Cardiac septum (tissue), 1 donor: ENCODE data around the gene PDGFD. TPM values are rescaled to one million over a fixed set of nuclear protein-coding genes. Genes with fewer than 3 reads are reported as not detected.

Source experiments
- DNase-seq: peaks from one replicate; pipeline ENCODE4 v3.0.0-alpha.2; 2020; ENCODE audit warnings: low spot score
- intact Hi-C: fragments of 100-400 bp; cut with DNase I; formaldehyde crosslinking; loops from one replicate; pipeline ENCODE4 v1.14.0; 2022
- total RNA-seq: library from RNA; stranded (reverse); fragmentation: NEBNext Ultra II Directional; extraction: Animal tissue kit (Norgen Biotek cat#: 25700); gene quantifications from one replicate; pipeline ENCODE4 v1.2.1, GENCODE V29; 2021
- donor health status: DM: no; HTN: no; CAD: no.

Gene PDGFD
- total RNA-seq, 1 donor from 2014 or later, result 19.6 TPM

GRCh38 chr11:104098555-104098954 is 65.4 kb downstream of the PDGFD start:
- intact Hi-C loops, result no loop called here
- no peak for DNase-seq

GRCh38 chr11:104098132-104098531 is 65.8 kb downstream of the PDGFD start:
- intact Hi-C loops, result no loop called here
- DNase-seq, result no peak

DNA sequence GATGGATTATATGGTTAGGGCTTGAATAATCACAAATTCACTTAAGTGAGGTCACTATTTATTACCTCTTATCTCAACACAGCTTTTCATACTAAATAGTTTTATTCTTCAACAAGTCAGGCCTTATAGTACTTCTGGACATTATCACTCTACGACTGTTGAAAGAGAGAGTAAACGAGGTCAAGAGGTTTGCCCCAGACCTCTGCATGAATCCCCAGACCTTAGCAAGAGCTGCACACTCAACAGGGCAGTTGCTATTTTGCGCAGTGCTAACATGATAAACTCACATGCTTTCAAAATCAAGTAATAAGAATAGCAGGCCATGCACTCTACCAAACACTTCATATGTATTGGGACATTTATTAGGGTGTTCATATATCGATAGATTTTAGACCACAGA is 67.0 kb downstream of the PDGFD start:
- intact Hi-C loops, result no loop called here
- no peak for DNase-seq

- DNase-seq, result no peak
- intact Hi-C loops, result no loop called here
These were observed 68.2 kb downstream of the PDGFD start for GRCh38 chr11:104095791-104096190.

DNA sequence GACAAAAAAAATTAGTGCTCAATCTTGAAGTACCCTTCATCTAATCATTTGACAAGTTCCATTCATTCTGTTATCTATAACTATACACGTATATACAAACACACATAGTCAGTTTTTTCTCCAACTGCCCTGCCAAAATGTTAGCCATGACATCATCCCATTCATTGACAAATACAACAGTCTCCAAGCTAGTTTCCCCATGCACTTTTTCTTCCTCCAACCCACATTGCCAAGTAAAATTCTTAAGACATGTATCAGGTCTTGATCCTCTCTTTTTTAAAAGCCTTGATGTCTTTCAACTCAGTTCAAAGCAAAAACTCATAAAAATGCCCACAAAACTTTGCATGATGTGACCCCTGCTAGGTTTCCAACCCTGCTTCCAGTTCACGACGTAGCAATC is 69.4 kb downstream of the PDGFD start:
- intact Hi-C loops, result no loop called here
- no peak for DNase-seq

GRCh38 chr11:104093426-104094280 is 70.3 kb downstream of the PDGFD start:
- intact Hi-C loops, result no loop called here
- DNase-seq, result no peak

DNA sequence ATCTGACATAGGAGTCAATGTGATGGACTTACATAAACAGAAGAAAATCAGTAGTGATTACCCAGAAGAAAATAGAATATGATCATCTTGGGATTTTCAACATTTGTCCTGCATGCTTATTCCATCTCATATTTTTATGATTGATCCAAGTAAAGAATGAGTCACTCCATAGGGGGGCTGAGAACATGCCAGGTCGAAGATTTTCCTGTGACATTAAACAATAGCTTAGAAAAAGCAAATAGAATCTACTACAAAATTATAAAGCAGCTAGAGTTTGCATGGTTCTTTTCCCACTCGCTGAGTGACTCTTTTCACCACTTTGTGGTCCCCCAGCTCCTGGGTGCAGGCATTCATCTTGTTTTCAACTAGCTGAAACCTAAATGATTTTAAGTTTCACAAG is 71.2 kb downstream of the PDGFD start:
- intact Hi-C loops, result no loop called here
- no peak for DNase-seq

DNA sequence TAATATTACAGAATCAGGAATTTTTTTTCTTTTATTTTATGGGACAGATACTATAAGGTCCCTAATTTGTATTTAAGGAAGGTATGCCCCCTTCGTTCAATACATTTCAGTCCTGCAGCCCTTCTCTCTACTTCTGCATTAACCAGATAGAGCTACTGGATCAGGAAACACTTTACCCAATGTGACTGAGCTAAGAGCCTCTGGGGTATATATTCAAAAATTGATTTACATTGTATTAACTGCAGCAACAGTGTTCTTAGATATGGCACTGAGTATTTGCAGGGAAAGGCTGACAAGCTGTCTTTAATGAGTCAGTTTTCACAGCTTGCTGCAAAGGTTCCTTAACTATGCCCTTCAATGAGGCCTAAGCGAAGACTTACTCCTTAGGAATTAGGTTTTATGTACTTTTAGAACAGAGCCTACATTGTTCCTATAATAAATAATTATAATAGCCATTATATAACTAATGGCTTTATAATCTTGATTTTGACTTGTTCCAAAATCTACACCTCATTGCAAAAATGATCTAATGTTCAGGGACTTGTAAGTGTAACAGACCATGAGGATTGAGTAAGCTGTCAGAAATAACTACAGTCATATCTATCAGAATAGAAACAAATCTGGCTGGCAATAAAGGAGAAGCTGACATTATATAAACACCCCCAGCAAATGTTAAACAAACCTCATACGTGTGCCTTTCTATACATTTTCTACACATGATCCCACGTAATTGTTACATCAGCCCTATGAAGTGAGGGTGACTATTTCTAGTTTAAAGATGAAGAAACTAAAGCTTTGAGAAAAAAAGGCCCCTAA is 72.5 kb downstream of the PDGFD start:
- intact Hi-C loops, result no loop called here
- no peak for DNase-seq

- DNase-seq, result no peak
- intact Hi-C loops, result no loop called here
These were observed 73.2 kb downstream of the PDGFD start for GRCh38 chr11:104090767-104091166.

DNA sequence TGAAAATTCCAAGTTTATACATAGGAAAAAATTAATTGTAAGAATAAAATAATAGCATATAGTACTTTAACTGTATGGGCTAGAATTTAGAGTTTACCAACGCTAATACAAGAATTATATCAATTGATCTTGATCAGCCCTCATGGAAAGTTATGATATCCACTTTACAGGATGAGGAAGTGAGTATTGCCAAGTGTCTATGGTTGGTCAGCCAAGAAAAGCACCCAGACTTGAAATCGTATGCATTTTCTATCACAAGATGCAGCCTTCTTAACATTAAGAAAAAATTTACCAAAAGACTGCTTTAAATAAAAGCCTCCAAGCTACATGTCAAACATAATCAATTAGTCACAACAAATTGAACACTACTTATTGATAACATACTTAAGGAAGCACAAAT is 74.5 kb downstream of the PDGFD start:
- no peak for DNase-seq
- intact Hi-C loops, result no loop called here

DNA sequence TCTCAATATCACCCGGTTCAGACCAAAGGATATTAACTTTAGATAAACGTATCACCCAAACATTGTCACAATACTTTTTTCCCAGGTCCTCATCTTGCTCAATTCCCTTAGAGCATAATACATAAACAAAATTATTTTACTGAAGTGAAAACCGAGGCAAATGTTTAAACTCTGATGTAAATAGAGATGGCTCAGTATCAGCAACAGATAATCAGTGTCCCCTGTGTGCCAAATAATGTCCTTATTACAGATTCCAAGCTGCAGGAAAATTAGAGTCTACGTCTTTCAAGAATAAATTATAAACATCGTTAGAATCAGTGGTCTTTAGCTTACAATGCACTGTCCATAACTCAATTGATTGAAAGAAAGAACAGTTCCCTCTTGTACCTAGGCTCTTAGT is 77.3 kb downstream of the PDGFD start:
- intact Hi-C loops, result no loop called here
- no peak for DNase-seq

DNA sequence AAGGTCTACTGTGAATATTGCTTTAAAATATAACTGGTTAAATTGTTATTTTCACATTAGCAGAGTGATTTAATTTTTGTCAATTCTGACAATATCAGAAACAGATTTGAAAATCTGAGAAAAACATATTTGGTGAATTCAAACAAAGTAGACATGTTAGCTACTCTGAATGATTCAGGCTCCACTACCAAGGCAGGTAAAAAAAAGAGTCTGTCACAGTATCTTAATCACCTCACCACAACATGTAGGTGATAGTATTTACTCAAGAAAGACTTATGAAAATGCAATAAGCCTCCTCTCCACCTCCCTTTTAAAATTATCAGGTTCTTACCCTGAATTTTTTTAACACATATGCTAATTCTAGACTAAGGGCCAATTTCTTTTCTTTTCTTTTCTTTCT is 85.0 kb downstream of the PDGFD start:
- intact Hi-C loops, result no loop called here
- no peak for DNase-seq

GRCh38 chr11:104078245-104078644 is 85.7 kb downstream of the PDGFD start:
- intact Hi-C loops, result no loop called here
- DNase-seq, result no peak

- DNase-seq, result no peak
These were observed 87.5 kb downstream of the PDGFD start for GRCh38 chr11:104076455-104076854.

DNA sequence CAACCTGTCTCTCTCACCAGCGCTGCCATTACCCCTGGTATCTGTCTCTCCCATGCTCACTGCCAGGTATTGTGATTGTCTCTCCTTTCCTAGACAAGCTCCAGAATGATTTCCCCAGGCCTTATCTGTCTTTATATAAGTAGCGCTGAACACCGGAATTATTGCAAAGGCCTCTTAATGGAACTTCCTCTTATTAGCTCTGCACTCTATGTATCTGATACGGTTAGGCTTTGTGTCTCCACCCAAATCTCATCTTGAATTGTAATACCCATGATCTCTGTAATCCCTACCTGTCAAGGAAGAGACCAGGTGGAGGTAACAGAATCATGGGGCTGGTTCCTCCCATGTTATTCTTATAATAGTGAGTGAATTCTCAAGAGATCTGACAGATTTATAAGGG is 88.2 kb downstream of the PDGFD start:
- intact Hi-C loops, result no loop called here

More at GRCh38 chr11:104076455-104076854, 87.5 kb downstream of the PDGFD start:
- intact Hi-C loops, result no loop called here

GRCh38 chr11:104075091-104075490 is 88.9 kb downstream of the PDGFD start:
- DNase-seq, result no peak
- intact Hi-C loops, result no loop called here

More for the DNA sequence above, 88.2 kb downstream of the PDGFD start:
- DNase-seq, result no peak

GRCh38 chr11:104073950-104074705 is 89.8 kb downstream of the PDGFD start:
- DNase-seq, result no peak
- intact Hi-C loops, result no loop called here

- intact Hi-C loops, result no loop called here
- DNase-seq, result no peak
These were observed 96.4 kb downstream of the PDGFD start for GRCh38 chr11:104067534-104067933.

GRCh38 chr11:104064034-104064630 is 99.8 kb downstream of the PDGFD start:
- no peak for DNase-seq
- intact Hi-C loops, result no loop called here
